HG03103 (cell line): ENCODE data around the gene INO80C.

Experiments used
- ATAC-seq: cut with Tn5 transposase; IDR thresholded peaks from one replicate; pipeline ENCODE4 v1.9.1; 2021; ENCODE audit warnings: low read depth; ENCODE audit not compliant: unreplicated experiment

Gene INO80C, protein sequence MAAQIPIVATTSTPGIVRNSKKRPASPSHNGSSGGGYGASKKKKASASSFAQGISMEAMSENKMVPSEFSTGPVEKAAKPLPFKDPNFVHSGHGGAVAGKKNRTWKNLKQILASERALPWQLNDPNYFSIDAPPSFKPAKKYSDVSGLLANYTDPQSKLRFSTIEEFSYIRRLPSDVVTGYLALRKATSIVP

GRCh38 chr18:35497370-35498197, at the start of gene INO80C:
Gene INO80C, minus strand, starts transcription at chr18:35497960. Its CDS starts 86 bp downstream, at chr18:35497874.
- ATAC-seq = peak; percentile 92

- ATAC-seq = no peak
Observed at GRCh38 chr18:35547008-35547605, 49.3 kb upstream of the INO80C start.

GRCh38 chr18:35542356-35542755, 44.6 kb upstream of the INO80C start:
- ATAC-seq = no peak

- no peak for ATAC-seq
Observed at GRCh38 chr18:35535297-35535696, 37.5 kb upstream of the INO80C start.

DNA sequence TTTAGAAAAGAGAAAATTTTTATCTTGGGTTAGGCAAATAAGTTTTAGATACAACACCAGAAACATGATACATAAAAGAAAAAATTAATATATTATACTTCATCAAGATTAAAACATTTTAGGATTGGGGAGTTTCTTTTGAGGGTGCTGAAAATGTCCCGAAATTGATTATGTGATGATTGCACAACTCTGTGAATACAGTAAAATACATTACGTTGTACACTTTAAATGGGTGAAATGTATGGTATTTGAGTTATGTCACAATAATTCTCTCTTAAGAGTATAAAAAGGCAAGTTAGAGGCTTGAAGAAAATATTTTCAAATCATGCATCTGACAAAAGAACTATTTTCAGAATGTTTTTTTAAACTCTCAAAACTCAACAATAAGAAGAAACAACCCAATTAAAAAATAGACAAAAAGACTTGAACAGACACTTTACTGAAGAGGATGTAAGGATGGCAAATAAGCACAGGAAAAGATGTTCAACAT, 36.2 kb upstream of the INO80C start:
- no peak for ATAC-seq

GRCh38 chr18:35528749-35529274, 31.1 kb upstream of the INO80C start:
- ATAC-seq = no peak

- no peak for ATAC-seq
Observed at GRCh38 chr18:35526495-35527059, 28.8 kb upstream of the INO80C start.

DNA sequence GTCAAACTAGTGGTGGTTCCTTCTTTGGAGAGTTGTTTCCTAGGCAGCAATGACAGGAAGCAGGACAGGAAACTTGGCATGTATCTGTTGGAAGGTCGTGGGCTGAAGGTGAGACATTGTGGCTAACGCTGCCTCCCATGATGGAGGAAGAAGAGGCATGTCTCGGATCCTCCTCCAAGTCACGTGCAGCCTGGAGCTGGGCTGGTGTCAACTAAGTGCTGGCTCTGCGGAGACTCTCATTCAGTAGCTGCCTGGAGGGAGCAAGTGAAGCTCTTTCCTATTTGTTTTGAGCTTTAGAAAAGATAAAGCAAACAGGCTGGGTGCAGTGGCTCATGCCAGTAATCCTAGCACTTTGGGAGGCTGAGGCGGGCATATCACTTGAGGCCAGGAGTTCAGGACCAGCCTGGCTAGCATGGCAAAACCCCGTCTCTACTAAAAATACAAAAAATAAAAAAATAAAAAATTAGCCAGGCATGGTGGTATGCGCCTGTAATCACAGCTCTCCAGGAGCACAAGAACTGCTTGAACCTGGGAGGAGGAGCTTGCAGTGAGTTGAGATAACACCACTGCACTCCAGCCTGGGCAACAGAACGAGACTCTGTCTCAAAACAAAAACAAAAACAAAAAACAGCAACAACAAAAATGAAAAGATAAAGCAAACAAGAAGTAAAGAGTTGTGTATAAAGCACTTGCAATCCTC, 28.2 kb upstream of the INO80C start:
- ATAC-seq = no peak

- ATAC-seq = no peak
Observed at GRCh38 chr18:35524226-35524625, 26.5 kb upstream of the INO80C start.

- ATAC-seq = no peak
Observed at GRCh38 chr18:35522130-35522959, 24.6 kb upstream of the INO80C start.

GRCh38 chr18:35521133-35521532, 23.4 kb upstream of the INO80C start:
- ATAC-seq = no peak

GRCh38 chr18:35519148-35519899, 21.6 kb upstream of the INO80C start:
- no peak for ATAC-seq

- ATAC-seq = no peak
Observed at GRCh38 chr18:35517715-35518114, 20.0 kb upstream of the INO80C start.

GRCh38 chr18:35516789-35517188, 19.0 kb upstream of the INO80C start:
- ATAC-seq = no peak

DNA sequence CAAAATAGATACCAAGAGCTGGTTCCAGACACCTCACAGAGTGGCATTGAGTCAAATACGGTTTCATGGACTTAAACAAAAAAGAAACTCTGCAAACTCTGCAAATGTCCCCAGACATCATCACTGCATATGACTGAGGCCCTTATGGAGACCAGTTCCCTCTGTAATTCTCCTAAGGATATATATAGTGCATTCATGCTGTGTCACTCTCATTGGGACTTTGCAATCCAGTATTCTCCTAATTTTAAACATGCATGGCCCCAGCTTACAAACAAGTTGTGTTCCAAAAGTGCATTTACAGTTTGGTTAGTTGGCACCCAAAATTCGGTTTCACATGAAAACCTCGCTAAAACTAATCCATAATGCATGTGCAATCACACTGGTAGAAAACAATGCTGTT, 18.6 kb upstream of the INO80C start:
- ATAC-seq = no peak

GRCh38 chr18:35515460-35516130, 17.8 kb upstream of the INO80C start:
- no peak for ATAC-seq

- no peak for ATAC-seq
Observed at GRCh38 chr18:35514752-35515459, 17.1 kb upstream of the INO80C start.

DNA sequence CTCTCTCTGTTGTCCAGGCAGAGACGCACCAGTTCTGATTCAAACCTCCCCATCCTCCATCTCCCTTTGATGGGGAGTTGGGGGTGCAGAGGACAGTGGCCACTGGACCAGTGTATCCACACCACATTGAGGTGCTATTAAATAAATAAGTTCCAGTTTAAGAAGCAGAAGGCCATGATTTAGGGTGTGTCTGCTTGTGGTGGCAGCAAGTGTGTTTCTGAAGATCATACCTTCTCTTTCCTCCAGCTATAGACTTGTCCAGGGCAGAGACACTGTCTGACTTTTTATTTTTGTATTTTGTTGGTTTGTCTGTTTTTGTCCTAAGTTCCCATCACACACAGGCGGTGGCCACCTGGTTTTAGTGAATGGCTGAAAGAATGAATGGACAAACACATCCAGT, 16.5 kb upstream of the INO80C start:
- no peak for ATAC-seq
